ENCODE results near the gene UFSP2.
A peak's percentile ranks its signal among the peaks of the same experiment; 100 is the strongest.

The UFSP2 gene

GRCh38 chr4:185425647-185426352 is at the start of gene UFSP2:
TSS of gene UFSP2 (minus strand) at chr4:185425964. CDS start at chr4:185425868, 96 bp downstream.
- H3K4me1 Mint-ChIP-seq, result peaks cover 13 to 20% of the 10 kb centered on the region in 2 donors
- DNase-seq, result peak; percentile 87
- peak; percentile 93 to 95 for ATAC-seq (replicated peaks)
- H3K9me3 Mint-ChIP-seq, result no peaks in the 10 kb centered on the region
- peak within 1 kb of the TSS; percentile 100 for H3K27ac Mint-ChIP-seq
- H3K36me3 Mint-ChIP-seq, result peaks cover 8 to 19% of the 10 kb centered on the region in 2 donors
- H3K4me3 Mint-ChIP-seq, result peak within 1 kb of the TSS; percentile 78 to 87
- H3K27me3 Mint-ChIP-seq, result peaks cover 3 to 11% of the 10 kb centered on the region in 2 donors

GRCh38 chr4:185473247-185473646 is 47.5 kb upstream of the UFSP2 start:
- no peak overlapping the region for H3K27ac Mint-ChIP-seq
- peaks cover 9 to 19% of the 10 kb centered on the region in 2 donors for H3K4me1 Mint-ChIP-seq
- peaks cover 21 to 30% of the 10 kb centered on the region in 2 donors for H3K27me3 Mint-ChIP-seq
- peaks cover 0 to 1% of the 10 kb centered on the region in 2 donors for H3K36me3 Mint-ChIP-seq
- no peak for ATAC-seq (replicated peaks)
- peaks cover 0 to 3% of the 10 kb centered on the region in 2 donors for H3K9me3 Mint-ChIP-seq
- H3K4me3 Mint-ChIP-seq, result no peak overlapping the region
- no peak for DNase-seq

GRCh38 chr4:185472103-185472542 is 46.4 kb upstream of the UFSP2 start:
- no peak for ATAC-seq (replicated peaks)
- peak overlapping the region; percentile 21 for H3K27ac Mint-ChIP-seq
- H3K9me3 Mint-ChIP-seq, result peaks cover 0 to 3% of the 10 kb centered on the region in 2 donors
- H3K36me3 Mint-ChIP-seq, result no peaks in the 10 kb centered on the region
- no peak for DNase-seq
- H3K27me3 Mint-ChIP-seq, result peaks cover 14 to 19% of the 10 kb centered on the region in 2 donors
- H3K4me3 Mint-ChIP-seq, result peak overlapping the region; percentile 87
- H3K4me1 Mint-ChIP-seq, result peaks cover 9 to 19% of the 10 kb centered on the region in 2 donors

GRCh38 chr4:185471235-185472102 is 45.7 kb upstream of the UFSP2 start, which contains the start of gene CCDC110:
TSS of gene CCDC110 (minus strand) at chr4:185471733. CDS start at chr4:185471683, 50 bp downstream.
- peak within 1 kb of the TSS; percentile 44 for H3K27ac Mint-ChIP-seq
- peak within 1 kb of the TSS; percentile 87 for H3K4me3 Mint-ChIP-seq
- DNase-seq, result peak; percentile 77
- H3K4me1 Mint-ChIP-seq, result peaks cover 9 to 19% of the 10 kb centered on the region in 2 donors
- peaks cover 0 to 3% of the 10 kb centered on the region in 2 donors for H3K9me3 Mint-ChIP-seq
- peak; percentile 88 to 91 for ATAC-seq (replicated peaks)
- H3K36me3 Mint-ChIP-seq, result no peaks in the 10 kb centered on the region
- peaks cover 8 to 12% of the 10 kb centered on the region in 2 donors for H3K27me3 Mint-ChIP-seq

GRCh38 chr4:185470501-185471195 is 44.9 kb upstream of the UFSP2 start:
- DNase-seq (peak; percentile 34), ATAC-seq (replicated peaks) (peak; percentile 32 to 41)
- Mint-ChIP-seq H3K9me3 (peaks cover 0 to 3% of the 10 kb centered on the region in 2 donors), H3K27me3 (peaks cover 8 to 12% of the 10 kb centered on the region in 2 donors), H3K4me3 (peak overlapping the region; percentile 78 to 79), H3K4me1 (peaks cover 9 to 19% of the 10 kb centered on the region in 2 donors), H3K27ac (peak overlapping the region; percentile 25), H3K36me3 (no peaks in the 10 kb centered on the region)

GRCh38 chr4:185469580-185470154 is 43.9 kb upstream of the UFSP2 start:
- peaks cover 9 to 19% of the 10 kb centered on the region in 2 donors for H3K4me1 Mint-ChIP-seq
- H3K4me3 Mint-ChIP-seq, result no peak overlapping the region
- DNase-seq (no peak), ATAC-seq (replicated peaks) (no peak)
- H3K9me3 Mint-ChIP-seq, result peaks cover 0 to 3% of the 10 kb centered on the region in 2 donors
- H3K27me3 Mint-ChIP-seq, result peaks cover 8 to 12% of the 10 kb centered on the region in 2 donors
- no peak overlapping the region for H3K27ac Mint-ChIP-seq
- H3K36me3 Mint-ChIP-seq, result no peaks in the 10 kb centered on the region

- no peak overlapping the region for H3K4me3 Mint-ChIP-seq
- peaks cover 9 to 19% of the 10 kb centered on the region in 2 donors for H3K4me1 Mint-ChIP-seq
- H3K27me3 Mint-ChIP-seq, result peaks cover 8 to 12% of the 10 kb centered on the region in 2 donors
- ATAC-seq (replicated peaks), result no peak
- H3K9me3 Mint-ChIP-seq, result peaks cover 0 to 3% of the 10 kb centered on the region in 2 donors
- no peaks in the 10 kb centered on the region for H3K36me3 Mint-ChIP-seq
- no peak for DNase-seq
- no peak overlapping the region for H3K27ac Mint-ChIP-seq
Observed at GRCh38 chr4:185468999-185469398, 43.2 kb upstream of the UFSP2 start.

- Mint-ChIP-seq H3K27me3 (peaks cover 8 to 12% of the 10 kb centered on the region in 2 donors), H3K36me3 (no peaks in the 10 kb centered on the region), H3K9me3 (peaks cover 0 to 3% of the 10 kb centered on the region in 2 donors), H3K27ac (no peak overlapping the region), H3K4me3 (no peak overlapping the region), H3K4me1 (peaks cover 9 to 19% of the 10 kb centered on the region in 2 donors)
- DNase-seq (no peak), ATAC-seq (replicated peaks) (no peak)
Observed at GRCh38 chr4:185467991-185468390, 42.2 kb upstream of the UFSP2 start.

GRCh38 chr4:185467101-185467500 is 41.3 kb upstream of the UFSP2 start:
- Mint-ChIP-seq H3K9me3 (peaks cover 0 to 3% of the 10 kb centered on the region in 2 donors), H3K27ac (no peak overlapping the region), H3K4me3 (no peak overlapping the region), H3K4me1 (peaks cover 9 to 14% of the 10 kb centered on the region in 2 donors), H3K36me3 (no peaks in the 10 kb centered on the region), H3K27me3 (peaks cover 8 to 12% of the 10 kb centered on the region in 2 donors)
- DNase-seq (no peak), ATAC-seq (replicated peaks) (no peak)

GRCh38 chr4:185465707-185466106 is 39.9 kb upstream of the UFSP2 start:
- H3K4me1 Mint-ChIP-seq, result peaks cover 7 to 12% of the 10 kb centered on the region in 2 donors
- peaks cover 11 to 21% of the 10 kb centered on the region in 2 donors for H3K27me3 Mint-ChIP-seq
- no peak overlapping the region for H3K4me3 Mint-ChIP-seq
- no peak for ATAC-seq (replicated peaks)
- no peak for DNase-seq
- no peak overlapping the region for H3K27ac Mint-ChIP-seq
- peaks cover 0 to 3% of the 10 kb centered on the region in 2 donors for H3K9me3 Mint-ChIP-seq
- H3K36me3 Mint-ChIP-seq, result no peaks in the 10 kb centered on the region

GRCh38 chr4:185464887-185465286 is 39.1 kb upstream of the UFSP2 start:
- H3K4me1 Mint-ChIP-seq, result peaks cover 2 to 6% of the 10 kb centered on the region in 2 donors
- ATAC-seq (replicated peaks), result no peak
- H3K27me3 Mint-ChIP-seq, result peaks cover 11 to 28% of the 10 kb centered on the region in 2 donors
- H3K9me3 Mint-ChIP-seq, result peaks cover 0 to 3% of the 10 kb centered on the region in 2 donors
- H3K4me3 Mint-ChIP-seq, result no peak overlapping the region
- no peak overlapping the region for H3K27ac Mint-ChIP-seq
- H3K36me3 Mint-ChIP-seq, result no peaks in the 10 kb centered on the region
- no peak for DNase-seq

- no peak for DNase-seq
- no peaks in the 10 kb centered on the region for H3K4me1 Mint-ChIP-seq
- H3K36me3 Mint-ChIP-seq, result no peaks in the 10 kb centered on the region
- H3K27me3 Mint-ChIP-seq, result peaks cover 11 to 30% of the 10 kb centered on the region in 2 donors
- peaks cover 0 to 2% of the 10 kb centered on the region in 2 donors for H3K9me3 Mint-ChIP-seq
- H3K4me3 Mint-ChIP-seq, result no peak overlapping the region
- ATAC-seq (replicated peaks), result no peak
- no peak overlapping the region for H3K27ac Mint-ChIP-seq
Observed at GRCh38 chr4:185464183-185464582, 38.4 kb upstream of the UFSP2 start.

GRCh38 chr4:185463541-185463940 is 37.8 kb upstream of the UFSP2 start:
- Mint-ChIP-seq H3K9me3 (no peaks in the 10 kb centered on the region), H3K27me3 (peaks cover 10 to 32% of the 10 kb centered on the region in 2 donors), H3K4me1 (no peaks in the 10 kb centered on the region), H3K27ac (no peak overlapping the region), H3K36me3 (no peaks in the 10 kb centered on the region), H3K4me3 (no peak overlapping the region)
- DNase-seq (no peak), ATAC-seq (replicated peaks) (no peak)
